ENCODE measurements around the gene INF2.

The INF2 gene

GRCh38 chr14:104688505-104689108 lies 811 bp upstream of the INF2 start:
- DNase-seq (ENCODE audit: low spot score) (no peak), FAIRE-seq (no peak)

GRCh38 chr14:104689881-104690711 lies 678 bp downstream of the INF2 start:
- DNase-seq (ENCODE audit: low spot score), result no peak
- no peak for FAIRE-seq

GRCh38 chr14:104690861-104691455 lies 1.5 kb downstream of the INF2 start:
- FAIRE-seq, result no peak

GRCh38 chr14:104691546-104692260 lies 2.3 kb downstream of the INF2 start:
- FAIRE-seq (no peak), DNase-seq (ENCODE audit: low spot score) (no peak)

More at GRCh38 chr14:104690861-104691455, 1.5 kb downstream of the INF2 start:
- DNase-seq (ENCODE audit: low spot score), result no peak

- DNase-seq (ENCODE audit: low spot score) (no peak), FAIRE-seq (no peak)
These were observed 3.0 kb downstream of the INF2 start for GRCh38 chr14:104692261-104692938.

- FAIRE-seq (no peak), DNase-seq (ENCODE audit: low spot score) (no peak)
These were observed 3.5 kb downstream of the INF2 start for GRCh38 chr14:104692939-104693315.

GRCh38 chr14:104693482-104694431 lies 4.3 kb downstream of the INF2 start:
- DNase-seq (ENCODE audit: low spot score), result no peak
- FAIRE-seq, result no peak

GRCh38 chr14:104694475-104694950 lies 5.1 kb downstream of the INF2 start:
- FAIRE-seq, result no peak
- DNase-seq (ENCODE audit: low spot score), result no peak

- FAIRE-seq (no peak), DNase-seq (ENCODE audit: low spot score) (no peak)
These were observed 5.7 kb downstream of the INF2 start for GRCh38 chr14:104694991-104695659.

GRCh38 chr14:104695660-104696000 lies 6.2 kb downstream of the INF2 start:
- DNase-seq (ENCODE audit: low spot score), result no peak
- no peak for FAIRE-seq

GRCh38 chr14:104696671-104697316 lies 7.4 kb downstream of the INF2 start:
- no peak for FAIRE-seq
- DNase-seq (ENCODE audit: low spot score), result no peak

GRCh38 chr14:104697317-104697703 lies 7.9 kb downstream of the INF2 start:
- FAIRE-seq (no peak), DNase-seq (ENCODE audit: low spot score) (no peak)

- FAIRE-seq, result no peak
- no peak for DNase-seq (ENCODE audit: low spot score)
These were observed 8.6 kb downstream of the INF2 start for GRCh38 chr14:104697892-104698583.

GRCh38 chr14:104698688-104699425 lies 9.4 kb downstream of the INF2 start:
- no peak for DNase-seq (ENCODE audit: low spot score)
- no peak for FAIRE-seq

- FAIRE-seq (no peak), DNase-seq (ENCODE audit: low spot score) (no peak)
These were observed 10.0 kb downstream of the INF2 start for GRCh38 chr14:104699426-104699748.

- no peak for FAIRE-seq
- no peak for DNase-seq (ENCODE audit: low spot score)
These were observed 10.8 kb downstream of the INF2 start for GRCh38 chr14:104700225-104700651.

GRCh38 chr14:104700747-104701217 lies 11.4 kb downstream of the INF2 start:
- no peak for DNase-seq (ENCODE audit: low spot score)
- no peak for FAIRE-seq
